Prostate gland (tissue), 2 donors: ENCODE measurements around the gene PSMD14. TPM values are rescaled to one million over a fixed set of nuclear protein-coding genes. Genes with fewer than 3 reads are reported as not detected.

Experiments used
- DNase-seq: peaks from one replicate; pipeline ENCODE4 v3.0.0-alpha.2; 2019; ENCODE audit warnings: low spot score
- H3K27ac ChIP-seq, 2 donors: fragments of 200-600 bp; sonication (generic); 2 replicates each; pipeline ENCODE4 v1.5.1; 2017 to 2019
- H3K27me3 ChIP-seq: fragments of 200-600 bp; sonication (generic); replicated peaks from 2 replicates; pipeline ENCODE4 v1.5.1; 2019; ENCODE audit not compliant: insufficient read depth
- H3K36me3 ChIP-seq, 2 donors: fragments of 200-600 bp; sonication (generic); 1 replicate in 1 of 2; 2 replicates in 1 of 2; pipeline versions ENCODE4 v1.5.1 to v1.8.1; 2017 to 2019
- H3K4me1 ChIP-seq: fragments of 200-600 bp; sonication (generic); replicated peaks from 2 replicates; pipeline ENCODE4 v1.5.1; 2019
- H3K4me3 ChIP-seq, 2 donors: fragments of 200-600 bp; sonication (generic); 2 replicates each; pipeline ENCODE4 v1.5.1; 2017 to 2019
- H3K9me3 ChIP-seq: fragments of 200-600 bp; sonication (generic); 2 replicates; pipeline ENCODE4 v1.5.1; 2017
- POLR2A ChIP-seq: fragments of 450-650 bp; IDR thresholded peaks from one replicate; pipeline ENCODE4 v1.6.1; 2016; ENCODE audit warnings: antibody characterized with exemption, mild to moderate bottlenecking
- POLR2AphosphoS5 ChIP-seq: sonication (generic); formaldehyde crosslinking; IDR thresholded peaks from one replicate; pipeline ENCODE4 v1.6.1; 2017; ENCODE audit warnings: antibody characterized with exemption
- WGBS: methylation state at CpG from one replicate; pipeline ENCODE4 v1.1.5; 2018; 5-methylcytosine and 5-hydroxymethylcytosine counted together
- intact Hi-C: fragments of 100-400 bp; cut with DNase I; formaldehyde crosslinking; loops from one replicate; pipeline ENCODE4 v1.14.2; 2022
- total RNA-seq, 2 donors: library from RNA; depleted of rRNA; stranded (reverse); fragments of >200 nt; gene quantifications; one replicate each; pipeline ENCODE4 v1.1.0, GENCODE V29; 2016
- TF ChIP-seq, protein P1 (sequence below), 4 experiments: fragments of 200-600 bp in 2 of 4; fragments of 450-650 bp in 2 of 4; sonication (generic) in 2 of 4; IDR thresholded peaks; 1 replicate in 3 of 4; 2 replicates in 1 of 4; pipeline ENCODE4 v1.5.1; 2016 to 2019; ENCODE audit warnings: antibody characterized with exemption in 4 of 4, mild to moderate bottlenecking in 2 of 4, moderate library complexity in 2 of 4

The PSMD14 gene
- total RNA-seq, 2 donors from 2014 or later, result 25.1 to 43.1 TPM

DNA sequence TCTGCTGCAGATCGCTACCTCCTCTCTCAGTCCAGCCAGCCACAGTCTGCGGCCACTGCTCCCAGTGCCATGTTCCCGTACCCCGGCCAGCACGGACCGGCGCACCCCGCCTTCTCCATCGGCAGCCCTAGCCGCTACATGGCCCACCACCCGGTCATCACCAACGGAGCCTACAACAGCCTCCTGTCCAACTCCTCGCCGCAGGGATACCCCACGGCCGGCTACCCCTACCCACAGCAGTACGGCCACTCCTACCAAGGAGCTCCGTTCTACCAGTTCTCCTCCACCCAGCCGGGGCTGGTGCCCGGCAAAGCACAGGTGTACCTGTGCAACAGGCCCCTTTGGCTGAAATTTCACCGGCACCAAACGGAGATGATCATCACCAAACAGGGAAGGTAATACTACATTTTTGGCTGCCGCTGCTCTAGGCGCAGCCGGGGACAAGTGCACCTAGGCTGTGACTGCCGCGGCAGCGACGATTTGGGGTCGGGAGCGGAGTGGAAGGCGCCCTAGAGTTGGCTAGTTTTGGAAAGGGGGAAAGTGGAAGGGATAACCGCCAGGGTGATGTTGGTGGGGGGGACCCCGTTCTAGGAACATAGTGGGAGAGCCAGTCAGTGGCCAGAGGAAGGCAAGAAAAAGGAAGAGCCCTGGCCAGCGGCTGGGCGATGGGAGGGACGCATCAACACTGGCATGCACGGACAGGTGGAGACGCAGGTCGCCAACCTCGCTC lies 108.6 kb downstream of the PSMD14 start:
- no peaks in the 10 kb centered on the region for H3K9me3 ChIP-seq
- H3K4me1 ChIP-seq, result no peaks in the 10 kb centered on the region
- 6% methylated on average over 41 of the region's 41 CpGs for WGBS
- no peak for DNase-seq
- TF ChIP-seq, protein P1, sequence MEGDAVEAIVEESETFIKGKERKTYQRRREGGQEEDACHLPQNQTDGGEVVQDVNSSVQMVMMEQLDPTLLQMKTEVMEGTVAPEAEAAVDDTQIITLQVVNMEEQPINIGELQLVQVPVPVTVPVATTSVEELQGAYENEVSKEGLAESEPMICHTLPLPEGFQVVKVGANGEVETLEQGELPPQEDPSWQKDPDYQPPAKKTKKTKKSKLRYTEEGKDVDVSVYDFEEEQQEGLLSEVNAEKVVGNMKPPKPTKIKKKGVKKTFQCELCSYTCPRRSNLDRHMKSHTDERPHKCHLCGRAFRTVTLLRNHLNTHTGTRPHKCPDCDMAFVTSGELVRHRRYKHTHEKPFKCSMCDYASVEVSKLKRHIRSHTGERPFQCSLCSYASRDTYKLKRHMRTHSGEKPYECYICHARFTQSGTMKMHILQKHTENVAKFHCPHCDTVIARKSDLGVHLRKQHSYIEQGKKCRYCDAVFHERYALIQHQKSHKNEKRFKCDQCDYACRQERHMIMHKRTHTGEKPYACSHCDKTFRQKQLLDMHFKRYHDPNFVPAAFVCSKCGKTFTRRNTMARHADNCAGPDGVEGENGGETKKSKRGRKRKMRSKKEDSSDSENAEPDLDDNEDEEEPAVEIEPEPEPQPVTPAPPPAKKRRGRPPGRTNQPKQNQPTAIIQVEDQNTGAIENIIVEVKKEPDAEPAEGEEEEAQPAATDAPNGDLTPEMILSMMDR (IDR thresholded peaks at IDR 0.05), result no peak
- no peak for TF ChIP-seq POLR2A
- H3K27ac ChIP-seq, result no peak overlapping the region
- intact Hi-C loops, result no loop called here
- no peak overlapping the region for H3K4me3 ChIP-seq
- no peaks in the 10 kb centered on the region for H3K36me3 ChIP-seq
- H3K27me3 ChIP-seq, result peaks cover 42% of the 10 kb centered on the region

DNA sequence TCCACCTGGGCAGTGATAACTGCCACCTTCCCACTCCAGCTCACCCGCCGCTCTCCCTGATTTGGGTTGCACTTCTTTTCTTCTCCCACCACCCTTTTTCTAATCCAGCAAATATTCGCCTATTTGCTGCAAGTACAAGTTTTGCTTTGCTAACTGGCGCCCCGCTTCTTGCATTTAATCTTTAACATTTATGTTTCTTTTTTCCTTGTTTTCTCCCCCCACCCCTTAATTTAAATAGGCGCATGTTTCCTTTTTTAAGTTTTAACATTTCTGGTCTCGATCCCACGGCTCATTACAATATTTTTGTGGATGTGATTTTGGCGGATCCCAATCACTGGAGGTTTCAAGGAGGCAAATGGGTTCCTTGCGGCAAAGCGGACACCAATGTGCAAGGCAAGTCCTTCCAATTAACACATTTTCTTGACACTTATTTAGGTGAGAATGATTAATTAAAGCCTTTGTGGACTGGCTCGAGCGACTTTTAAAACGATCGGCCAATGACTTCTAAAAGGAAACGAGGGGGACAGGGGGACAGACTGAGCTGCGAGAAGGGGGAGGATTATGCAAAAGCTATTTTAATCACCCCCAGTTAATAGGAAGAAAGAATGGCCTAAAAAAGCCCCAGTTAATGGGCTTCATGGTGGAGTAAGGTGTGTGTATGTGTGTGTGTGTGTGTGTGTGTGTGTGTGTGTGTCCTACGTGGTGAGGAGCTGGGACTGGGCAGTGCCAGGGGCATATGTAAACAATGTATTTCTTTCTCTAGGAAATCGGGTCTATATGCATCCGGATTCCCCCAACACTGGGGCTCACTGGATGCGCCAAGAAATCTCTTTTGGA lies 109.4 kb downstream of the PSMD14 start:
- no peaks in the 10 kb centered on the region for H3K4me1 ChIP-seq
- H3K27me3 ChIP-seq, result peaks cover 42% of the 10 kb centered on the region
- H3K9me3 ChIP-seq, result no peaks in the 10 kb centered on the region
- TF ChIP-seq POLR2A (no peak), POLR2AphosphoS5 (no peak)
- TF ChIP-seq, protein P1 (IDR thresholded peaks at IDR 0.05), result no peak
- 17% methylated on average over 21 of the region's 21 CpGs for WGBS
- H3K27ac ChIP-seq, result no peak overlapping the region
- H3K4me3 ChIP-seq, result no peak overlapping the region
- intact Hi-C loops, result no loop called here
- DNase-seq, result no peak
- no peaks in the 10 kb centered on the region for H3K36me3 ChIP-seq

DNA sequence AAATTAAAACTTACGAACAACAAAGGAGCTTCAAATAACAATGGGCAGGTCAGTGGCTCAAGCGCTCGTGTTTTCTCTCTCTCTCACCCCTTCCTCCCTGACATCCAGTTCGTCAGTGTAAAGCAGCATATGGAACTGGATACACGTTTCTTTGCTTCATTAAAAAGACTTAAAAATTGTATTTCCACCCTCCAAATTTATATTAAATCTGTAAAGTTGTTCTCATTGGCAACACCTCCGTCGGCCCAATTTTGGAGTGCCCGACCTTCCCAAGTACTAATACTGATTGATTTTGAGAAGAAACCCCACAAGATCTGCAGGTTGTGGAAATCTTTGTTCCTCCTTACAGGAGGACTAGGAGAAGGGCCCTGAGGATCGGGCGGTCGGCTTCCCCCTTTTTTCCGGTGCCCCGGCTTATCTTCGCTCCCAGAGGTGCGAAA lies 110.1 kb downstream of the PSMD14 start:
- 8% methylated on average over 15 of the region's 15 CpGs for WGBS
- H3K36me3 ChIP-seq, result no peaks in the 10 kb centered on the region
- H3K27me3 ChIP-seq, result peaks cover 47% of the 10 kb centered on the region
- TF ChIP-seq POLR2A, result no peak
- TF ChIP-seq POLR2AphosphoS5, result no peak
- intact Hi-C loops, result no loop called here
- DNase-seq, result no peak
- no peak overlapping the region for H3K27ac ChIP-seq
- no peak overlapping the region for H3K4me3 ChIP-seq
- H3K4me1 ChIP-seq, result no peaks in the 10 kb centered on the region
- no peaks in the 10 kb centered on the region for H3K9me3 ChIP-seq

DNA sequence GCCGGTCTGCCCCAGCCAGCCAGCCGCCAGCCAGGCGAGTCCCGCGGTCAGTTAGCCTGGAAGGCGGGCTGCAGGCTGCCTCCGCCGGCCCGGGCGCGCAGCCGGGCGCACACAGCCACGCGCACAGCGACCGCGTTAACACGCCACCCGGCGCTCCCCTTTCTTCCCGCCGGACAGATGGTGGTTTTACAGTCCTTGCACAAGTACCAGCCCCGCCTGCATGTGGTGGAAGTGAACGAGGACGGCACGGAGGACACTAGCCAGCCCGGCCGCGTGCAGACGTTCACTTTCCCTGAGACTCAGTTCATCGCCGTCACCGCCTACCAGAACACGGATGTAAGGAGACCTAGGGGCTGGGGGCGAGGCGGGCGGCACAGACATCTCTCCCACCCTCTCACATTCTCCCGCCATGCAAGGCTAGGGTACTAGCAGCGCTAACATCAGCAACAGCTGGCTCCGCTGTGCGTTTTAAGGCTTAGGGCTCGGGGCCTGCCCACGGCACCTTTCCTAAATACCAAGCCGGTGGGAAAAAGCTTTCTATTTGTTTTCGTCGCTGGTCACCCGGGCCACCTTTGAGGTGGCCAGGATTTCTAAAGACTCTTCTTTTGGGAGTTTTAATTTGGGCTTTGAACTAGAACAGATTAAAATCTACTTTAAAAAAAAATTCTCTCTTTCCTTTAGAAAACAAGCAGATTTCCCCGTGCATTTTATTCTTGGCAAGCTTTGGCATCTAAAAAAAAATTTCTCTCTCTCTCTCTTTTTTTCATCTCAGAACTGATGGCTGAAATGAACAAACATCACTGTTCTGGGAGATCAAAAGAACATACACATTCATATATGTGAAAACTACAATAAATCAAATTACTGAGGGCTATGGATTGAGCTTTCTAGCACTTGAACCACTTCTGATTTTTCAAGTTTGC lies 110.8 kb downstream of the PSMD14 start:
- DNase-seq, result no peak
- H3K4me1 ChIP-seq, result no peaks in the 10 kb centered on the region
- H3K27ac ChIP-seq, result no peak overlapping the region
- 8% methylated on average over 49 of the region's 49 CpGs for WGBS
- no peaks in the 10 kb centered on the region for H3K9me3 ChIP-seq
- peaks cover 50% of the 10 kb centered on the region for H3K27me3 ChIP-seq
- no peaks in the 10 kb centered on the region for H3K36me3 ChIP-seq
- TF ChIP-seq POLR2A (no peak), POLR2AphosphoS5 (no peak)
- TF ChIP-seq, protein P1 (IDR thresholded peaks at IDR 0.05), result no peak
- H3K4me3 ChIP-seq, result no peak overlapping the region
- intact Hi-C loops, result no loop called here
